Transverse colon (tissue), 4 donors: Measurements from ENCODE around the gene VTI1A. TPM values are rescaled to one million over a fixed set of nuclear protein-coding genes. Genes with fewer than 3 reads are reported as not detected.

Experiments used
- DNase-seq: peaks from one replicate; pipeline ENCODE4 v3.0.0-alpha.2; 2019
- H3K27ac ChIP-seq, 4 donors: fragments of 200-600 bp; sonication (generic); 2 replicates each; pipeline ENCODE4 v1.5.1; 2016 to 2018; ENCODE audit warnings: inconsistent platforms in 4 of 4
- H3K27me3 ChIP-seq: fragments of 200-600 bp; sonication (generic); 2 replicates; pipeline ENCODE4 v1.5.1; 2017; ENCODE audit warnings: inconsistent platforms
- H3K36me3 ChIP-seq, 4 donors: fragments of 200-600 bp; sonication (generic); 2 replicates each; pipeline ENCODE4 v1.5.1; 2017 to 2019; ENCODE audit warnings: inconsistent platforms in 4 of 4
- H3K4me1 ChIP-seq, 4 donors: fragments of 200-600 bp; sonication (generic); 2 replicates each; pipeline ENCODE4 v1.5.1; 2017 to 2020; ENCODE audit warnings: inconsistent platforms in 4 of 4
- H3K4me3 ChIP-seq, 4 donors: fragments of 200-600 bp; sonication (generic); 1 replicate in 1 of 4; 2 replicates in 3 of 4; pipeline versions ENCODE4 v1.5.1 to v1.6.1; 2017 to 2019; ENCODE audit warnings: inconsistent platforms in 4 of 4
- H3K9me3 ChIP-seq, 2 donors: fragments of 200-600 bp; sonication (generic); 2 replicates each; pipeline ENCODE4 v1.5.1; 2017 to 2019; ENCODE audit warnings: inconsistent platforms in 2 of 2
- EP300 ChIP-seq: sonication (generic); formaldehyde crosslinking; IDR thresholded peaks from one replicate; pipeline ENCODE4 v1.6.1; 2017; ENCODE audit warnings: antibody characterized with exemption, low read depth
- POLR2A ChIP-seq: fragments of 450-650 bp; IDR thresholded peaks from one replicate; pipeline ENCODE4 v1.6.1; 2016; ENCODE audit warnings: antibody characterized with exemption, mild to moderate bottlenecking, moderate library complexity
- POLR2AphosphoS5 ChIP-seq, 3 donors: sonication (generic); formaldehyde crosslinking; IDR thresholded peaks; one replicate each; pipeline ENCODE4 v1.6.1; 2016; ENCODE audit warnings: antibody characterized with exemption in 3 of 3
- WGBS, 2 donors: methylation state at CpG; one replicate each; pipeline ENCODE4 v1.1.5; 2018; ENCODE audit warnings: low coverage in 1 of 2; 5-methylcytosine and 5-hydroxymethylcytosine counted together
- in situ Hi-C, 4 donors: fragments of 200-750 bp; cut with MboI; loops; one replicate each; pipeline versions ENCODE4 v1.15.0 to v1.15.1; 2017; ENCODE audit warnings: low sequenced_read_pairs in 3 of 4, low pct_ligation_motif_present in 1 of 4, low pct_unique_long_range_greater_than_20kb in 1 of 4
- intact Hi-C: fragments of 100-400 bp; cut with DNase I; formaldehyde crosslinking; loops from one replicate; pipeline ENCODE4 v1.15.1; 2023; ENCODE audit warnings: low total_unique reads
- total RNA-seq, 4 donors: library from RNA; depleted of rRNA; stranded (reverse); fragments of >200 nt; gene quantifications; one replicate each; pipeline ENCODE4 v1.1.0, GENCODE V29; 2016
- TF ChIP-seq, protein P1 (sequence below), 5 experiments: fragments of 200-600 bp in 3 of 5; fragments of 450-650 bp in 2 of 5; sonication (generic) in 3 of 5; IDR thresholded peaks; 1 replicate in 2 of 5; 2 replicates in 3 of 5; pipeline ENCODE4 v1.5.1; 2016 to 2017; ENCODE audit warnings: antibody characterized with exemption in 5 of 5, inconsistent platforms in 3 of 5, mild to moderate bottlenecking in 2 of 5, moderate library complexity in 1 of 5

VTI1A gene
- total RNA-seq, 4 donors from 2014 or later: 65.8 to 211 (median 149) TPM

DNA sequence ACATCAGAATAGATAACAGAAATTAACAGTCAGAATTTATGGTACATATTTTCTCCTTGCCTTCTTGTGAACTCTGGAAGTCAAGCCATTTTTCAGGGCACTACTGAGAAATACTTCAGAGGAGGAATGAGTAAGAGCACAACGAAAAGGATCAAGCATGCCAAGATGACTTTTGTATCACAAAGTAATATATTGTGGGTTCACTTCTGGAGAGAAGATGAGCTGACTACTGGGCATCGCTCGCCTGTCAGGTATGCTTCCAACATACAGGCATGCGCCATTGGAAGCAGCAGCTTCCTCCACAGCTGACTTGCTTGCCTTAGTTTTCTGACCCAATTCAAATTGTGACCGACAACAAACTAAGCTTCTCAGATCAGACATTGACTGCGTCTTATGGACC lies 137.3 kb downstream of the VTI1A start:
- TF ChIP-seq POLR2A (no peak), POLR2AphosphoS5 (IDR thresholded peaks at IDR 0.05) (no peak), EP300 (no peak)
- TF ChIP-seq, protein P1, sequence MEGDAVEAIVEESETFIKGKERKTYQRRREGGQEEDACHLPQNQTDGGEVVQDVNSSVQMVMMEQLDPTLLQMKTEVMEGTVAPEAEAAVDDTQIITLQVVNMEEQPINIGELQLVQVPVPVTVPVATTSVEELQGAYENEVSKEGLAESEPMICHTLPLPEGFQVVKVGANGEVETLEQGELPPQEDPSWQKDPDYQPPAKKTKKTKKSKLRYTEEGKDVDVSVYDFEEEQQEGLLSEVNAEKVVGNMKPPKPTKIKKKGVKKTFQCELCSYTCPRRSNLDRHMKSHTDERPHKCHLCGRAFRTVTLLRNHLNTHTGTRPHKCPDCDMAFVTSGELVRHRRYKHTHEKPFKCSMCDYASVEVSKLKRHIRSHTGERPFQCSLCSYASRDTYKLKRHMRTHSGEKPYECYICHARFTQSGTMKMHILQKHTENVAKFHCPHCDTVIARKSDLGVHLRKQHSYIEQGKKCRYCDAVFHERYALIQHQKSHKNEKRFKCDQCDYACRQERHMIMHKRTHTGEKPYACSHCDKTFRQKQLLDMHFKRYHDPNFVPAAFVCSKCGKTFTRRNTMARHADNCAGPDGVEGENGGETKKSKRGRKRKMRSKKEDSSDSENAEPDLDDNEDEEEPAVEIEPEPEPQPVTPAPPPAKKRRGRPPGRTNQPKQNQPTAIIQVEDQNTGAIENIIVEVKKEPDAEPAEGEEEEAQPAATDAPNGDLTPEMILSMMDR (IDR thresholded peaks at IDR 0.05): no peak
- Histone ChIP-seq H3K4me1 (peaks cover 0 to 11% (median 3%) of the 10 kb centered on the region in 4 donors), H3K9me3 (no peaks in the 10 kb centered on the region), H3K36me3 (no peaks in the 10 kb centered on the region), H3K27me3 (no peaks in the 10 kb centered on the region), H3K27ac (no peak overlapping the region), H3K4me3 (no peak overlapping the region)
- no peak for DNase-seq
- intact Hi-C loops: no loop called here
- in situ Hi-C loops: no loop called here
- WGBS, 2 donors: 96% methylated on average over 6 of the region's 6 CpGs

DNA sequence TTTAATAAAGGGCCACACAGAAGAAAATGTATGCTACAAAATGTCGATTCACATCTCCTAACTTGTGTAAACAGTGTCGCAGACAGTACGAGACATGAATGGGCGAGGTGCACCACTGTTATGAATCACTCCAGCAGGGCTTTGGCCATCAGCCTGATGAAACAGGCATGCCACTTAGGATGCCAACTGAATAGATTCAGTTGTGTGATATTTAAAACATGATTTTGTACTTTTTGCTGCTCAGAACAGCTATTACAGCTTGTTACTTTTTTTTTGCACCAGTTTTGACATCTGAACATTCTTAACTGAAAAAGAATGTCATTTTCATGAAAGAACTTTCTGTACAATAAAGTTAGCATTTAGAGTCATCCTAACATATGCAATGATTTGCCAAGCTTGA lies 138.1 kb downstream of the VTI1A start:
- no peak for DNase-seq
- intact Hi-C loops: no loop called here
- Histone ChIP-seq H3K36me3 (no peaks in the 10 kb centered on the region), H3K9me3 (no peaks in the 10 kb centered on the region), H3K27me3 (no peaks in the 10 kb centered on the region), H3K4me1 (peaks cover 0 to 11% (median 3%) of the 10 kb centered on the region in 4 donors), H3K4me3 (no peak overlapping the region), H3K27ac (no peak overlapping the region)
- no peak for TF ChIP-seq POLR2AphosphoS5 (IDR thresholded peaks at IDR 0.05)
- TF ChIP-seq, protein P1 (IDR thresholded peaks at IDR 0.05): no peak
- no peak for TF ChIP-seq POLR2A
- TF ChIP-seq EP300: no peak
- 68 to 73% methylated on average over 4 of the region's 4 CpGs for WGBS, 2 donors
- in situ Hi-C loops: no loop called here

DNA sequence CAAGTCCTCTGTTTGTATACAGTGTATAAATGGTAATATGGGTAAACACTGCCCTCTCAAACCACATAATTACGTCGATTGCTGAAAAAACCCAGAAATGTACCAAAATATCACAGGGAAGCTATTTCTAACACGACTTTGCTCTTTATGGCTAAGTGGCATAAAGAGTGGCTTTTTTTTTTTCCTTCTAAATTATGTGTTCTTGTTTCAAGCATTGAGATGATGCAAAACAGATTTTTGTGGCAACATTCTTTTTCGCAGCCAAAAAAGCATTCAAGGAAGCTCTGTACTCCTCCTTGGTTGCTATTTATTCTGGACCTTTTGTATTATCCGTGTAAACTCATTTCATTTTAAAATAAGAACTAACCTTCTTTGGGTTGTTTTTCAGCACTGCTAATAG lies 138.9 kb downstream of the VTI1A start:
- Histone ChIP-seq H3K36me3 (no peaks in the 10 kb centered on the region), H3K4me3 (no peak overlapping the region), H3K4me1 (peaks cover 0 to 11% (median 3%) of the 10 kb centered on the region in 4 donors), H3K9me3 (no peaks in the 10 kb centered on the region), H3K27ac (no peak overlapping the region), H3K27me3 (no peaks in the 10 kb centered on the region)
- TF ChIP-seq, protein P1 (IDR thresholded peaks at IDR 0.05): no peak
- TF ChIP-seq EP300 (no peak), POLR2AphosphoS5 (IDR thresholded peaks at IDR 0.05) (no peak), POLR2A (no peak)
- 63 to 67% methylated on average over 5 of the region's 5 CpGs for WGBS, 2 donors
- intact Hi-C loops: no loop called here
- DNase-seq: no peak
- in situ Hi-C loops: no loop called here

DNA sequence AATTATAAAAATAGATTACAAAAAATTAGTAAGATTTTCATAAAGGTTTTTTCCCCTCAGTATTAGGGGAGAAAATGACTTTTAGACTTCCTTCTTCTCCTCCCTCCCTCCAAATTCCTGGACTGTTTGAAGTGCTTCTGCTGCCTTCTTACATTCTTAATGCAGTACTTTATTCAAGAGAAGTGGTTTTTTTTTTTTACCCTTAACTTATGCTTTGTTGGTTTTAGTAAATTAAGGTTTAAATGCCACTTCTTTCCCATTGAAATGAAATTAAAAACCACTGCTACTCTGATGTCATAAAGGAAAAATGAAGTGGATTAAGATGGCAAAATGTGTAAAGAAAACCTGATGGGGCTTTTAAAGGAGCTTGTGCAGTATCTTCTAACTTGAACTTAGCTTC lies 140.7 kb downstream of the VTI1A start:
- Histone ChIP-seq H3K4me1 (peaks cover 0 to 11% (median 3%) of the 10 kb centered on the region in 4 donors), H3K4me3 (no peak overlapping the region), H3K27ac (no peak overlapping the region), H3K36me3 (no peaks in the 10 kb centered on the region), H3K27me3 (no peaks in the 10 kb centered on the region), H3K9me3 (no peaks in the 10 kb centered on the region)
- no peak for DNase-seq
- in situ Hi-C loops (no loop called here), intact Hi-C loops (no loop called here)
- TF ChIP-seq, protein P1 (IDR thresholded peaks at IDR 0.05): no peak
- TF ChIP-seq POLR2A (no peak), POLR2AphosphoS5 (IDR thresholded peaks at IDR 0.05) (no peak), EP300 (no peak)
